Measurements from ENCODE around the gene FHAD1.

Gene FHAD1

DNA sequence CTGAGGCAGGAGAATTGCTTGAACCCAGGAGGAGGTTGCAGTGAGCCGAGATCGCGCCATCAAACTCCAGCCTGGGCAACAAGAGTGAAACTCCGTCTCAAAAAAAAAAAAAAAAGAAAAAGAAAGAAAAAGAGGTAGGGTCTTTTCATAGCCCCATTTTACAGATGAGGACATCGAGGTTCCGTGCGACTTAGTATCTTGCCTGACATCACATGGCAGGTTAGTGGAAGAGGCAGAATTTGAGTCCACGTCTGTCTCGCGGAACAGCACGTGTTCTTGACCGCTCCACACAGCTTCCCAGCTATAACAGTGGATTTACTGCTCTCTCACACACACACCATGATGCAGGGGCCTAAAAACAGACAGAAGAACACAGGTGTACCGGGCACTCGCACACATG lies 192.3 kb downstream of the FHAD1 start:
- no peak for DNase-seq (ENCODE audit: low read depth in 2 of 2)

DNA sequence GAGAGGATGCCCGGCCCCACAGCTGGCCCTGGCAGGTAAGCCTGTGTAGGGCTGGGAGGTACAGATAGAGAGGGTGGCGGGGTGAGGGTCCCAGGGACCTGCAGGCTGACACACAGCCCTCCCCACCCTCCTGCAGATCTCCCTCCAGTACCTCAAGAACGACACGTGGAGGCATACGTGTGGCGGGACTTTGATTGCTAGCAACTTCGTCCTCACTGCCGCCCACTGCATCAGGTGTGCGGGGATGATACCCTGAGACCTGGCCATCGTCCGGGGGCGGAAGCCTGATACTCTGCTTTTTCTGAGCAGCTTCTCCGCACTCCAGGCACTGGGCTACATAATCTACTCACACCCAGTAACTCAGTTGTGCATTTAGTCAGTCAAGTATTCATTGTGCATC lies 193.3 kb downstream of the FHAD1 start:
- no peak for DNase-seq (ENCODE audit: low read depth in 2 of 2)

DNA sequence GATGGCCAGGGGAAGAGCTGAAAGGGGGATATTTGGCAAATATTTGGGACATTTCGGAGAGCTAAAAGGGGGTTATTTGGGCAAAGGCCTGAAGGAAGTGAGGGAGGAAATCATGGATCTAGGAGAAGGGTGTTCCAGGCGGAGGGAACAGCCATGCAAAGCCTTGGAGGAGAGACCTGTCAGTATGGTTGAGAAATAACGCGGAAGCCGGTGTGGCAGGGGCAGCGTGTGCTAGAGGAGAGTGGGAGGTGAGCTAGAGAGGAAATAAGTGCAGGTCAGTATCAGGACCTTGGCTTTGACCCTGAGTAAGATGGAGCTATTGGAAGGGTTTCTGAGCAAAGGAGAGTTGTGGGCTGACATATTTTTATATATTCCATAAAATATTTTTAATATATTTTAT lies 194.2 kb downstream of the FHAD1 start:
- no peak for DNase-seq (ENCODE audit: low read depth in 2 of 2)

DNA sequence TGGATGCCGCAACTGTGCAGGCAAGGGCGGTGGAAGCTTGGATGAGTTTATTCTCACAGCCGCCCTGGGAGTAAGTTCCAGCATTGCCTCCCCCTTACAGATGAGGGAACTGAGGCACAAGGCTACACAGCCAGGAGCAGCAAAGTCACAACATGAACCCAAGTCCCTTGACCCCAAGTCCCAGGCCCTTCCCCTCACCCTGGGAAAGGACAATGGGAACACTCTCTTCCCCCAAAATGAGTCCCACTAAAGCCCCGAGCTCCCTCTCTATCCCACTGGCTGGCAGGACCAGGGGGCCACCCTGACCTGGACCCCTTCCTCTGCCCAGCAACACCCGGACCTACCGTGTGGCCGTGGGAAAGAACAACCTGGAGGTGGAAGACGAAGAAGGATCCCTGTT lies 195.1 kb downstream of the FHAD1 start:
- no peak for DNase-seq (ENCODE audit: low read depth in 2 of 2)

DNA sequence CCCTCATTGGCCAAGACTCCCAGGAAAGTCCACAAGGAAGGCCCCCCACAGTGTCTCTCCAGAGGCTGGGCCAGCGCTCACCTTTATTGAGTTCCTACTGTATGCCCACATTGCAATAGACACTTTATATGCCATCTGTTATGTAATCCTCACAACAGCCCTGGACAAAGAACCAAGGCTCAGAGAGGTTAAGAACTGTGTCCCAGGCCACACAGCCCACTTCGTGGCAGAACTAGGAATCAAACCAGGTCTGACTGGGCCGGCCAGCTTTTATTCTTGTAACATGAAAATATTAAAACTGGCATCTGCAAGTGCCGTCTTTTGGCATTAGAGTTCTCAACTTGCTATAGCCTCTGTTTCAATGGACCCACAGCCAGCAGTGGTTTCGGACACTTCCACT lies 195.7 kb downstream of the FHAD1 start:
- DNase-seq (ENCODE audit: low read depth in 2 of 2): no peak

DNA sequence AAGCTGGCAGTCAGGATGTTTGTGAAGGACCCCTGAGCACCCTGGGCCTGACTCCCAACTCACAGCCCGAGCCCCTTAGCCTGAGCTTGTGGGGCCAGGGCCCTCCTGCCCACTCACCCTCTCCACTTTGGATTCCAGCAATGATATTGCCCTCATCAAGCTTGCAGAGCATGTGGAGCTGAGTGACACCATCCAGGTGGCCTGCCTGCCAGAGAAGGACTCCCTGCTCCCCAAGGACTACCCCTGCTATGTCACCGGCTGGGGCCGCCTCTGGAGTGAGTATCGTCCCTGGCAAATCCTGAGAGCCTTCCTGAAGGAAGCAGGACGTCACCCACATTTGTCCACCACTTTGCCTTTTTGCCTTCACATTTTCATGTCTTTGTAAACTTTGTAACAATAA lies 196.3 kb downstream of the FHAD1 start:
- no peak for DNase-seq (ENCODE audit: low read depth in 2 of 2)

DNA sequence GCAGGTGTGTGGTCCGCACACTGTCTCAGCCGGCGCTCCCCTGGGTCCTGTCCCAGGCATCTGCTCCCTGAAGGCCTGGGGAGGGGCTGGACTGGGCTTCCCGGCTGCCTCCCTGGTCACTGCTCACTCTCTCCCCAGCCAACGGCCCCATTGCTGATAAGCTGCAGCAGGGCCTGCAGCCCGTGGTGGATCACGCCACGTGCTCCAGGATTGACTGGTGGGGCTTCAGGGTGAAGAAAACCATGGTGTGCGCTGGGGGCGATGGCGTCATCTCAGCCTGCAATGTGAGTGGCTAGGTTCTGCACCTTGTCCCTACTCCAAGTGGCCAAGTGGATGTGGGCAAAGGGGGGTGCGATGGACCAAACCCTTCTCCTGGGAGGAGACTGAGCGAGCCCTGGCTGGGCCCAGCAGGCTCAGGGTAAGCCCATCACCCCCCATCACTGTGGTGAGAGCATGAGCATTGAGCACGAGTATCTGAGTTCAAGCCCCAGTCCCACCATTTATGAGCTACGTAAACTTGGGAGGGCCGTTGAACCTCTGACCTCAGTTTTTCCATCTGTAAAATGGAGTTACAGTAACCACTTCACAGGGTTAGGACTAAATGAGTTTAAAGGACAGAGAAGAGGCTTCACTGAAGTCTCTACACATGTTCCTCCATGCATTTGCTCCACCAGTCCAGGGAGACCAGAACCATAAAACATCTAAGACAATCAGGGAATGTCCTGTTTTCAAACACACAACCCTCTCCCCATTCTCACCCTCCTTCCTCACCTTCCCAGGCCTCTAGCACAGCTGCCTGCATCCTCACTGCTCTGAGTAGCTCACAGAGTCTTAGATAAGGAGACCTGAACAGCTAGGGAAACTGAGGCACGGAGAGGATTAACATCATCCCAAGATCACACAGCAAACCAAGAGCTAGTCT lies 197.7 kb downstream of the FHAD1 start:
- no peak for DNase-seq (ENCODE audit: low read depth in 2 of 2)

DNA sequence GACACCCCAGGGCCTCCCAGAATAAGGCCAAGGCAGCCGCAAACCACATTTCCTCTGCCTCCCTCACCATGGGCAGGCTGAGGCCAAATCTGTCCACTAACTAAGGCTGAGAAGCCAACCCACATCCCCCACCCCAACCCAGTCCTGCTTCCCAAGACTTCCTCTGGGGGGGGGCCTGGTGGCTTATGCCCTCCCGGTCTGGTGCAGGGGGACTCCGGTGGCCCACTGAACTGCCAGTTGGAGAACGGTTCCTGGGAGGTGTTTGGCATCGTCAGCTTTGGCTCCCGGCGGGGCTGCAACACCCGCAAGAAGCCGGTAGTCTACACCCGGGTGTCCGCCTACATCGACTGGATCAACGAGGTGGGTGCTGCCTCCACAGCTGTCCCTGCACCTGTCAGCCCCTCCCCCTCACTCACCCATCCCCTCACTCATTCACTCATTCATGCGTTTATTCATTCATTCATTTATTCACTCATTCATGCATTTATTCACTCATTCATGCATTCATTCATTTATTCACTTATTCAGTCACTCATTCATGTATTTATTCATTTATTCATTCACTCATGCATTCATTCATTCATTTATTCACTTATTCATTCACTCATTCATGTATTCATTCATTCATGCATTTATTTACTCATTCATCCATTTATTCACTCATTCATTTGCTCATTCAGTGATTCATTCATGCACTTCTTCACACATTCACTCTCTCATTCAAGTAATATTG lies 198.5 kb downstream of the FHAD1 start:
- DNase-seq (ENCODE audit: low read depth in 2 of 2): no peak

DNA sequence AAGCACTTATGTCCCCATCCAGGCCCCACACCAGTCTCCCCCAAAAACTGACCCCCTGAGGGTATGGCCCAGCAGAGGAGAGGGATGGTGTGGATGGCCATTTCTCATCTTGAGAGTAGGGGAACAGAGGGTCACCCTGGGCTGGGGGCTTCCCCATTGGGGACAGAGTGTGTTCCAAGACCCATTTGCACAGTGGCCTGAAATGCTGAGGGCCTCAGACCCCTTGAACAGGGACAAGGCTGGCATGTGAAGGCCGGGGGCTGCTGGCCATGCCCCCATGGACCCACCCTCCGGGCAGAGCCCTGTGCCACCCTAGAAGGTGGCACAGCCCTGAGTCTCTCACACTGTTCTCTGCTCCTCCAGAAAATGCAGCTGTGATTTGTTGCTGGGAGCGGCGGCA lies 199.2 kb downstream of the FHAD1 start:
- no peak for DNase-seq (ENCODE audit: low read depth in 2 of 2)
